ENCODE measurements around the gene LOXL3.

Gene LOXL3

GRCh38 chr2:74482801-74483674, 70.7 kb downstream of the LOXL3 start, which contains the start of the genes CCDC142 and TTC31:
CCDC142 (minus strand) TSS chr2:74482998; CDS start chr2:74482837, 161 bp downstream.
TTC31 (plus strand) TSS chr2:74483081; CDS start chr2:74483096, 15 bp downstream.
- DNase-seq, result peak; percentile 93 to 94
